ENCODE data around the gene GPHN.
A peak's percentile ranks its signal among the peaks of the same experiment; 100 is the strongest.
"Not testable (repeated sequence)": the region's sequence is repeated elsewhere in the genome, so short reads cannot be mapped to it uniquely, and the experiment has no call there.

Gene GPHN

GRCh38 chr14:67056684-67057083, 548.7 kb downstream of the GPHN start:
- no peak for DNase-seq (ENCODE audit: low spot score)

DNA sequence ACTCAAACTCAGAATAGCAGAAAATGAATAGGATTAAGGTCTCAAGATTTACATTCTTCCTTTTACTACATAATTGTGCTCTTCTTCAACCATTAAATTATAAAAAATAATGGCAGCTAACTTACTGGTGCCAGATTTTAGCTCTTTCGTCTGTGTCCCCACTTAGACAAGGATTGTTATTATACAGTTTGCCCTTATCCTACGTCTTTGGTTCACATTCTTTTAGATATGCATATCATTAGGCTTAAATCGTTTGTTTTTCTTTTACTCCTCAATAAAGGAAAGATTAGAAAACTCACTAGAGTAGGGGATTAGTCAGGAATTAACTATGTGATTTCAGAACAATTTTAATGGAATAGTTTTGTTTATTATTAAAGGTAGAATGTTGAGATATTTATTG, 551.6 kb downstream of the GPHN start:
- DNase-seq (ENCODE audit: low spot score): no peak

- no peak for DNase-seq (ENCODE audit: low spot score)
These were observed 552.6 kb downstream of the GPHN start for GRCh38 chr14:67060546-67060945.

DNA sequence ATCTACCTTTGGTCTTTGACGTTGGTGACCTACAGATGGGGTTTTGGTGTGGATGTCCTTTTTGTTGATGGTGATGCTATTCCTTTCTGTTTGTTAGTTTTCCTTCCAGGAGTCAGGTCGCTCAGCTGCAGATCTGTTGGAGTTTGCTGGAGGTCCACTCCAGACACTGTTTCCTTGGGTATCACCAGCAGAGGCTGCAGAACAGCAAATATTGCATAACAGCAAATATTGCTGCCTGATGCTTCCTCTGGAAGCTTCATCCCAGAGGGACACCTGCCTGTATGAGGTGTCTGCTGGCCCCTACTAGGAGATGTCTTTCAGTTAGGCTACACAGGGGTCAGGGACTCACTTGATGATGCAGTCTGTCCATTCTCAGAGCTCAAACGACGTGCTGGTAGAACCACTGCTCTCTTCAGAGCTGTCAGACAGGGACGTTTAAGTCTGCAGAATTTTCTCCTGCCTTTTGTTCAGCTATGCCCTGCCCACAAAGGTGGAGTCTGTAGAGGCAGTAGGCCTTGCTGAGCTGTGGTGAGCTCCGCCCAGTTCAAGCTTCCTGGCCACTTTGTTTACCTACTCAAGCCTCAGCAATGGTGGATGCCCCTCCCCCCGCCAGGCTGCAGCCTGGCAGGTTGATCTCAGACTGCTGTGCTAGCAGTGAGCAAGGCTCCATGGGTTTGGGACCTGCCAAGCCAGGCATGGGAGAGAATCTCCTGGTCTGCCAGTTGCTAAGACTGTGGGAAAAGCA, 559.3 kb downstream of the GPHN start:
- DNase-seq (ENCODE audit: low spot score): not testable (repeated sequence)

- DNase-seq (ENCODE audit: low spot score): no peak
These were observed 560.3 kb downstream of the GPHN start for GRCh38 chr14:67068251-67068650.

DNA sequence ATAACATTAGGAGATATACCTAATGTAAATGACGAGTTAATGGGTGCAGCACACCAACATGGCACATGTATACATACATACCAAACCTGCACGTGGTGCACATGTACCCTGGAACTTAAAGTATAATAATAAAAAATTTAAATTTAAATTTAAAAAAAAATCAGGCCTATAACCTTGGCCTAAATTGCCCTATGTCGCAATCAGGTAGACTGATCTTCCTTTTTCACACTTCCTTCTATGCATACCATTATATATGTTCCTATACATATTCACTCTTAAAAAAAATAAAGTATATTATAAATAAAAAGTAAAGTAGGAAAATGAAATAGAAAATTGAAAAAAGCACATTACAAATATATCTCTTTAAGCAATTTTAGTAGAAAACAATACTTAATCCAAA, 563.6 kb downstream of the GPHN start:
- DNase-seq (ENCODE audit: low spot score): no peak

DNA sequence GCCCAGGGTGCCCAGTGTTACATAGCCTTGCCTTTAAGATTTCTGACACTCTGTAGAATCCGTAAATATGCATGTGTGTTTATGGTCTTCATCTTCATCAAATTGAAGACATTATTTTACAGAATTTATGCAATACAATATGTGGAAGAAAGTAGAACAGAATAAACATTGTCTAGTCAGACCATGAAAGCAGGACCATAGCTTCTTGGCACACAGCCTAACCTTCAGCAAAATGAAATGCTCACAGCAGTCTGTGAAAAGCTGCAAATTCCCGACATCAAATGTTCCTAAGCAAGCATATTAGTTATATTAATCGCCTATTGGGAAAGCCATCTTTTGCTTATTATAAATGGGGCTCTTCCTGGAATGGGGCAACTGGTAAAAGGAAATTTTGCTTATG, 570.0 kb downstream of the GPHN start:
- DNase-seq (ENCODE audit: low spot score): peak; percentile 7

DNA sequence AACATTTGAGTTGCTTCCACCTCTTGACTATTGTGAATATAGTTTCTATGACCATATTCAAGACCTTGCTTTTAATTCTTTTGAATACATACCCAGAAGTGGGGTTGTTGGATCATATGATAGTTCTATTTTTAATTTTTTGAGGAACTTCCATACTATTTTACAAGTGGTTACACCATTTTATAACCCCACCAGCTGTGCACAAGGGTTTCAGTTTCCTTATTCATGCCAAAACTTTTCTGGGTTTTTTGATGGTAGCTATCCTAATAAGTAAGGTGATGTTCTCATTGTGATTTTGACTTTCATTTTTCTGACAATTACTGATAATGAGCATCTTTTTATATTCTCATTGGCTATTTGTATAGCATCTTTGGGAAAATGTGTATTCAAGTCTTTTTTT, 571.9 kb downstream of the GPHN start:
- no peak for DNase-seq (ENCODE audit: low spot score)

- DNase-seq (ENCODE audit: low spot score): no peak
These were observed 600.3 kb downstream of the GPHN start for GRCh38 chr14:67108230-67108629.

- DNase-seq (ENCODE audit: low spot score): no peak
These were observed 603.1 kb downstream of the GPHN start for GRCh38 chr14:67111022-67111421.

GRCh38 chr14:67112344-67112743, 604.4 kb downstream of the GPHN start:
- no peak for DNase-seq (ENCODE audit: low spot score)

DNA sequence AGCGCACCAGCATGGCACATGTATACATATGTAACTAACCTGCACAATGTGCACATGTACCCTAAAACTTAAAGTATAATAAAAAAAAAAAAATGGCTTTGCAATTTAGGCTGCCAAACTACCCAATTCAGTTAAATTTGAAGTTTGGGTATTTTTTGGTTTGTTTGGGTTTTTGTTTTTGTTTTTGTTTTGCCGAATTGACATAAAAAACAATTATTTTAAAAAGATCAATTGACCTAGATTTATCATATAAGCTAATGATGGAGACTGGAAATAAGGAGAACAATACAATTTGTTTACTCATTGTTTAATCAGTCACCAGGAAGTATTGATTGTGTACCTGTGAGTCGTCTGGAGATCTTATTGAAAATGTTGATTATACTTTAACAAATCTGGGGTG, 619.2 kb downstream of the GPHN start:
- no peak for DNase-seq (ENCODE audit: low spot score)

DNA sequence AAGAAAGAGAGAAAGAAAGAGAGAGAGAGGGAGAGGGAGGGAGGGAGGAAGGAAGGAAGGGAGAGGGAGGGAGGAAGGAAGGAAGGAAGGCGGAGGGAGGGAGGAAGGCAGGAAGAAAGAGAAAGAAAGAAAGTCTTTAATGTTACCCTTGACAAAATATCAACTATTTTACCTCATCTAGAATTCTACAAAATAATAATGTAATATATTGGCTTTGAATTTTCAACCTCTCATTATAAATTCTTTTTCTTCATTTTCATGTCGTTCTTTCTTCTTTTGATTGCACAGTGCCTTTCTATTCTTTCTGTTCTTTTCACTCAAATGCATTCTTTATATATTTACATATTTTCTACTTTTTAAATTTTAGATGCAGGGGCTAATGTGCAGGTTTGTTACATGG, 621.8 kb downstream of the GPHN start:
- DNase-seq (ENCODE audit: low spot score): no peak

DNA sequence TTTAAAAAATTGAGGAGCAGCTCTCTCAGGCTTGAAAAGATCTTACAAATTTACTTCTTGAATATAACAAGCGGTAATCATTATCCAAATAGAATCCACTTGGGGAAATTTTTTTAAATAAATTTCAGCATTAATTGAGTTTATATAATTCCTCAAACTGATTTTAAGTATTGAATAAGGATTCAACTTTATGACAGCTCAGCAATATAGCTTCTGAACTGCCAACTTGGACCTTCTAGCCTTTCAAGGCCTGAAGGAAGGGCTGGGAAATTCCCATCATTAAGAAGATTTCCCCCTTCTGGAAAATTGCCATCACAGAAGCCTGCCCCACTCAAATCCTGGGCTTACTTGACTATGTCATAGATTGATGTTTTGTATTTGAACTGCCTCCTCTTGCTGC, 623.7 kb downstream of the GPHN start:
- DNase-seq (ENCODE audit: low spot score): no peak

GRCh38 chr14:67133144-67133543, 625.2 kb downstream of the GPHN start:
- no peak for DNase-seq (ENCODE audit: low spot score)

- no peak for DNase-seq (ENCODE audit: low spot score)
These were observed 625.9 kb downstream of the GPHN start for GRCh38 chr14:67133595-67134441.

DNA sequence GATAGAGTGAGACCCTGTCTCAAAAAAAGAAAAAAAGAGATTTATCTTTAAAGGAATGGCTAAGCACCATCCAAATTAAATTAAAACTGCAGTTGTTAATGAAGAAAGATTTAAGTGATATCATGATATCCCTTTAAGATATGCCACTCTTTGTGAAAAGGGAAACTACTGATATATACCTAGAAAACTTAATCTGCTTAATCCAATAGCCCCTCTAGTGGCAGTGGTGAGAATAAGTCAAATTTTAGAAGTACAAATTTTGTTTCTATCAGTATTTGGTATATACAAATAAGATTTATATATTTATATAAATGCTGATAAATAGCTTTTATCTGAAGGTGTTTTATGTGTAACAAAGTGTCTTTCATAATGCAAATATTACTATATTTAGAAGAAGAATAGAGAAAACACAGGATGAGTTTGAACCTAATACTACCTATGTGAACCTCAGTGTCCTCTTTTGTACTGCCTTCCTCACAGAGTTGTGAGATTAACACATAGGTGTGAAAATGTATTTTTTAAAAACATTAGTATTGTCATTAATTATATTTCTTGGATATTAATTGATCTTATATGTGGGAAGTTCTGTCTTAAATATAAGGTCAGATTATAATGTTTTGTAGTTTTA, 629.9 kb downstream of the GPHN start:
- DNase-seq (ENCODE audit: low spot score): no peak

DNA sequence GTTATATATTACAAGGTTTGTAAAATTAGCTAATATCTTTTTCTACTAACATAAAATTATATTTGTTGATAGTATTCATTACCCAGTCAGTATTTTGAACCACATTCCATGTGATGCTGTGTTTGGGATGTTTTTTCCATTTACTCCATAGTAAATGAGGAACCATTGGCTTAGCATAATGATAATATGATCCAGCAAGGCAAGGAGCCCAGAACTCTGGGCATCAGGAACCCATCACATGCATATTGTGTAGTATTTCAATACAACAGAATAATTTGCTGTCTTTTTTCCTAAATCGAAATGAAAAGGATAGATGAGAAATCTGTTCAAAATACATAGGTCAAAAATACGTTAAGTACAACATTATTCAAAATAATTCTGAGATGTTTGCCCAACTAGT, 632.6 kb downstream of the GPHN start:
- no peak for DNase-seq (ENCODE audit: low spot score)

DNA sequence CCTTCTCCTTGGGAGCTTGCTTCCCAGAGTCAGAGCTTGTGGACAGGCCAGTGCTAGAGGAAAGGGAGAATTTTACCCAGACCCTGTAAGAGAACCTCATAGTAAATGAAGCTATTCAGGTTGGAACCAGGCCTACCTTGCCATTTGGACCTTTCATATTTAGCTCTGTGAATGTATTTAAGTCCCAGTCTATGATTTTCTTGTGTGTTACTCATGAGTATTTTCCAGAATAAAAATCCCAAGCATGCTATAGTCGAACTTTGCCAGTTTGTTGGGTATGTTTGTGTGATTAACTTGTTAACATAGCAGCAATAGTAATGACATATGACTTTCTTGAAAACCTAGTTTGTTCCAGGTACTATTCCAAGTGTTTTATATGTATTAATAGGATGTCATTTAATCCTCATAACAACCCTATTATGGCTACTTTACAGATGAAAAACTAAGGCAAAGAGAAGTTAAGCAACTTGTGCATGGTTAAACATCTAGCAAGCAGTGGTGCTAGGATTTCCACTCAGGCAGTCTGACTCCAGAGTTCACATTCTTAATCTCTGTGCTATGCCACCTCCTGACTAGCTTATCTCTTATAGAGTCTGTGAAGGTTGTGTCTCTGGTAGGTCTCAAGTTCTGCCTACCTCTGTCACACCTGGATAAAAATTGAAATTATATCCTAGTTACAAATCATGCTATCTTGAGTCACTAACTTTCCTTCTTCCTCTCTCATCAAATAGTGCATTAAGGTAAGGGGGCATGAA, 633.4 kb downstream of the GPHN start:
- no peak for DNase-seq (ENCODE audit: low spot score)

DNA sequence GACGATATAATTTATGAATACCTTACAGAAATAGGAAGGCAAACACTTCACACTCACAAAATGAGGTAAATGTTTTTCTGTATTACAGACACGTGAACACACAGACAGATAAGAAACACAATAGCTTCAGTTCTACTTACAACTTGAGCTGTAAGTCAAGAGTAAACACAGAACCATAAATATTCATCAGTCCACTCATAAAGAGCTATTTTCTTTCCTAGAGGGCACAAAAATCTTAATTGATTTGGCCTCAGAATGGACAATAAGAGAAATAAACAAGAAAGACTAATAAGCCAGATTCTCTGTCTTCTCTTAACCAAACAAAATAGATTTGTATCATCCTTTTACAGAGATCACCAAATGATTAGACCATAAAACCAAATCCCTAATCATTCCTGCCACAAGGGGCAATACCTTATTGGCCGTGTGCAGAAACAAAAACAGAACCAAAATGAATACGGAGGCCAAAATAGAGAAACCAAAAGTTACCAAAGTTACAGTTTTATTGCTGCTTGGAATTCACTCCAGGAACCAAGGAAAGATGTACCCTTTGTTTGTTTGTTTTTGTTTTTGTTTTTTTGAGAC, 643.2 kb downstream of the GPHN start:
- no peak for DNase-seq (ENCODE audit: low spot score)

DNA sequence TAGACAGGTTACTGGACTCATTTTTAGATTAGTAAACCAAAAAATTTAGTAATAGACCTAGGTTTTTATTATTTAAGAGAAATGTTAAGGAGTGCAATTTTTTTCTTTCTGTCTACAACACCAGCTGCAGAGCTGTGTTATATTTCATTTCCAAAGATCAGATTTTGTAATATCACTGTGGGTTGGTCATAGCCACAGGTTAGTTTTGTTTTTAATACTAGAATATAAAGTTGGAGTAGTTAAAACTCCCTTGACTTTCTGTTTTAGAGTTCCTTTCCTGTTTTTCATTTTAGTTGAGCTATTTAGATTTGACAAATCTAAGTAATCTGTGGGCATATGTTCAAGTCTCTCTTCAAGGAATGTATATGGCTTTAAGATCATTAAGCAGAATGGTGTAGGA, 650.6 kb downstream of the GPHN start:
- no peak for DNase-seq (ENCODE audit: low spot score)

DNA sequence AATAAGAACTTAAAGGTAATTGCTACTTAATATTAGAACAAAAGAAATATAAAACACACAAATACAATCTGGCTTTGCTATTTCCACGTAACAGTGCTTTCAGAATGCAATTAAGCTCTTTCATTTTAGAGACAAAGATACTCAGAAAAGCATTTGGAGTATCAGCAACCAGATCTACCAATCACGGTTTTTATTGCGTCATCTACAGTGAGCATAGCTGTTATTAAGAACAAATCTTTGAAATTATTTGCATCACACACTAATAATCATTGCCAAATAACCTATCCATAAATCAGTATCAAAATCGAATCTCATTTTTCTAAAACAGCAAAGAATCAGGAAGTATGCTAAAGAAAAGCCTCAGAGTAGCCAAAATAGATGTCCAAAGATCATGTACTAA, 654.4 kb downstream of the GPHN start:
- DNase-seq (ENCODE audit: low spot score): no peak

Data from putamen (tissue), 1 donor.